Right lobe of liver (tissue), 6 donors: ENCODE results near the gene ZKSCAN4. TPM values are rescaled to one million over a fixed set of nuclear protein-coding genes. Genes with fewer than 3 reads are reported as not detected.

Source experiments
- ATAC-seq, 4 donors: fragments of 200-7000 bp; cut with Tn5 transposase; one replicate each; pipeline ENCODE4 v1.9.1; 2020; ENCODE audit warnings: mild to moderate bottlenecking in 4 of 4, moderate library complexity in 4 of 4
- DNase-seq, 3 donors: peaks; one replicate each; pipeline ENCODE4 v3.0.0-alpha.2; 2020
- H3K27ac ChIP-seq, 3 donors: fragments of 200-600 bp; one replicate each; pipeline ENCODE4 v1.8.0; 2022
- H3K27me3 ChIP-seq, 2 donors: fragments of 200-600 bp; one replicate each; pipeline ENCODE4 v1.8.0; 2022
- H3K36me3 ChIP-seq, 4 donors: fragments of 200-600 bp; sonication (generic) in 1 of 4; one replicate each; pipeline versions ENCODE4 v1.5.1 to v1.8.0; 2017 to 2022; ENCODE audit warnings: control low read depth in 1 of 4
- H3K4me1 ChIP-seq, 4 donors: fragments of 200-600 bp; sonication (generic) in 1 of 4; one replicate each; pipeline versions ENCODE4 v1.5.1 to v1.8.0; 2017 to 2022; ENCODE audit warnings: control low read depth in 1 of 4
- H3K4me3 ChIP-seq, 3 donors: fragments of 200-600 bp; one replicate each; pipeline ENCODE4 v1.8.0; 2022
- H3K9me3 ChIP-seq, 4 donors: fragments of 200-600 bp; sonication (generic) in 1 of 4; one replicate each; pipeline versions ENCODE4 v1.5.1 to v1.8.0; 2017 to 2022; ENCODE audit warnings: control low read depth in 1 of 4
- CTCF ChIP-seq, 4 donors: fragments of 200-600 bp in 3 of 4; fragments of 450-650 bp in 1 of 4; IDR thresholded peaks; one replicate each; pipeline versions ENCODE4 v1.5.1 to v1.8.0; 2016 to 2022; ENCODE audit warnings: antibody characterized with exemption in 4 of 4, mild to moderate bottlenecking in 2 of 4
- POLR2A ChIP-seq: fragments of 450-650 bp; IDR thresholded peaks from one replicate; pipeline ENCODE4 v1.6.1; 2017; ENCODE audit warnings: antibody characterized with exemption, mild to moderate bottlenecking
- WGBS: methylation state at CpG from one replicate; pipeline ENCODE4 v1.1.6; 2018; ENCODE audit warnings: low coverage, low lambda C conversion rate; ENCODE audit not compliant: insufficient coverage; ENCODE audit errors: missing lambda C conversion rate; 5-methylcytosine and 5-hydroxymethylcytosine counted together
- intact Hi-C, 2 donors: fragments of 100-400 bp; cut with DNase I; formaldehyde crosslinking; loops; one replicate each; pipeline versions ENCODE4 v1.11.2 to v1.14.1; 2022
- total RNA-seq, 6 experiments: library from RNA; depleted of rRNA in 2 of 6; stranded (reverse); fragments of >200 nt in 2 of 6; fragmentation: NEBNext Ultra II Directional in 3 of 6; extraction: Animal tissue kit (Norgen Biotek cat#: 25700) in 3 of 6; gene quantifications; one replicate each; pipeline versions ENCODE4 v1.1.0 to v1.2.4, GENCODE V29; 2016 to 2023
- donor health status: DM: no; HTN: yes; CAD: no.
- donor health status: DM: no; HTN: no; CAD: no.
- donor health status: DM: no; HTN: no; CAD: no.
- donor health status: DM: no; HTN: yes; CAD: no.
- donor health status: DM: no; HTN: yes; CAD: no.

ZKSCAN4 gene
- total RNA-seq, 6 experiments from 2014 or later = 1.1 to 2.6 (median 2.3) TPM

- H3K4me1 ChIP-seq = peaks cover 0 to 17% (median 0%) of the 10 kb centered on the region in 4 donors
- no peak for DNase-seq
- no peaks in the 10 kb centered on the region for H3K36me3 ChIP-seq
- H3K27me3 ChIP-seq = no peaks in the 10 kb centered on the region
- no peak for TF ChIP-seq CTCF (IDR thresholded peaks at IDR 0.05)
- no peak for TF ChIP-seq POLR2A
- 92% methylated on average over 2 of the region's 2 CpGs for WGBS
- intact Hi-C loops = no loop called here
- no peaks in the 10 kb centered on the region for H3K9me3 ChIP-seq
- ATAC-seq = no peak
- no peak overlapping the region for H3K27ac ChIP-seq
- H3K4me3 ChIP-seq = no peak overlapping the region
Observed at GRCh38 chr6:28282926-28283325, 30.9 kb upstream of the ZKSCAN4 start.

- H3K9me3 ChIP-seq = no peaks in the 10 kb centered on the region
- intact Hi-C loops = no loop called here
- peak; percentile 86 to 95 (median 92) for ATAC-seq
- whole genome bisulfite sequencing = 5% methylated on average over 19 of the region's 50 CpGs
- peak within 1 kb of the TSS; percentile 47 to 57 (median 55) for H3K4me3 ChIP-seq
- H3K27me3 ChIP-seq = no peaks in the 10 kb centered on the region
- peaks cover 0 to 22% (median 0%) of the 10 kb centered on the region in 4 donors for H3K4me1 ChIP-seq
- TF ChIP-seq CTCF (IDR thresholded peaks at IDR 0.05) (no peak), POLR2A (peak; percentile 48)
- DNase-seq = peak; percentile 57 to 75 (median 69)
- no peak within 1 kb of the TSS for H3K27ac ChIP-seq
- peaks cover 0 to 9% (median 0%) of the 10 kb centered on the region in 4 donors for H3K36me3 ChIP-seq
Observed at GRCh38 chr6:28281288-28282064, 29.4 kb upstream of the ZKSCAN4 start, which contains the start of gene PGBD1. TSS of gene PGBD1 (plus strand) at chr6:28281572. CDS start at chr6:28283814, 2,242 bp downstream.

- WGBS = 31% methylated on average over 3 of the region's 3 CpGs
- no peak overlapping the region for H3K27ac ChIP-seq
- ATAC-seq (no peak), DNase-seq (no peak)
- peak overlapping the region; percentile 47 to 57 (median 55) for H3K4me3 ChIP-seq
- intact Hi-C loops = no loop called here
- TF ChIP-seq CTCF (IDR thresholded peaks at IDR 0.05) = no peak
- TF ChIP-seq POLR2A = no peak
- peaks cover 0 to 14% (median 2%) of the 10 kb centered on the region in 4 donors for H3K36me3 ChIP-seq
- no peaks in the 10 kb centered on the region for H3K9me3 ChIP-seq
- H3K4me1 ChIP-seq = peaks cover 0 to 15% (median 0%) of the 10 kb centered on the region in 4 donors
- no peaks in the 10 kb centered on the region for H3K27me3 ChIP-seq
Observed at GRCh38 chr6:28280595-28281287, 28.7 kb upstream of the ZKSCAN4 start.

GRCh38 chr6:28277746-28278145, 25.7 kb upstream of the ZKSCAN4 start:
- Histone ChIP-seq H3K4me3 (no peak overlapping the region), H3K4me1 (peaks cover 0 to 11% (median 0%) of the 10 kb centered on the region in 4 donors), H3K36me3 (peaks cover 0 to 40% (median 2%) of the 10 kb centered on the region in 4 donors), H3K27me3 (no peaks in the 10 kb centered on the region), H3K9me3 (no peaks in the 10 kb centered on the region), H3K27ac (no peak overlapping the region)
- no peak for TF ChIP-seq POLR2A
- no peak for TF ChIP-seq CTCF (IDR thresholded peaks at IDR 0.05)
- 24% methylated on average over 3 of the region's 3 CpGs for WGBS
- intact Hi-C loops = no loop called here
- no peak for DNase-seq
- ATAC-seq = peak; percentile 53 to 81 (median 66)
